WTC11 (cell line): ENCODE data around the gene AFP. TPM values are rescaled to one million over a fixed set of nuclear protein-coding genes. Genes with fewer than 3 reads are reported as not detected.

Source experiments
- ATAC-seq: fragments of 200-7000 bp; cut with Tn5 transposase; 2 replicates; pipeline ENCODE4 v1.10.0; 2021; ENCODE audit warnings: mild to moderate bottlenecking, moderate library complexity
- CTCF ChIA-PET: fragments of 300-600 bp; sonication (Branson Sonifier 250); formaldehyde crosslinking; loops from one replicate; lab custom pipeline; 2021; ENCODE audit warnings: antibody characterized with exemption; lab: Charles Lee
- POLR2A ChIA-PET: fragments of 350-600 bp; sonication (Branson Sonifier 250); formaldehyde crosslinking; loops from one replicate; lab custom pipeline; 2021; ENCODE audit warnings: antibody characterized with exemption; lab: Charles Lee
- DNase-seq: peaks from one replicate; pipeline ENCODE4 v3.0.0; 2021; ENCODE audit warnings: low spot score
- H3K27ac Mint-ChIP-seq: 2 replicates; pipeline ENCODE4 v1.8.0; 2021; ENCODE audit warnings: mixed read lengths
- H3K27me3 Mint-ChIP-seq: 2 replicates; pipeline ENCODE4 v1.8.0; 2021; ENCODE audit warnings: low read depth, mild to moderate bottlenecking, moderate library complexity, mixed read lengths
- H3K36me3 Mint-ChIP-seq: 2 replicates; pipeline ENCODE4 v1.8.0; 2021; ENCODE audit warnings: mixed read lengths
- H3K4me1 Mint-ChIP-seq: 2 replicates; pipeline ENCODE4 v1.8.0; 2022; ENCODE audit warnings: mixed read lengths
- H3K4me3 Mint-ChIP-seq: 2 replicates; pipeline ENCODE4 v1.8.0; 2021; ENCODE audit warnings: mild to moderate bottlenecking, moderate library complexity, mixed read lengths
- H3K9me3 Mint-ChIP-seq: 2 replicates; pipeline ENCODE4 v1.8.0; 2021; ENCODE audit warnings: mixed read lengths
- ATF1 ChIP-seq: sonication (generic); formaldehyde crosslinking; IDR thresholded peaks from 2 replicates; pipeline ENCODE4 v1.8.1; 2023; ENCODE audit warnings: mild to moderate bottlenecking, moderate library complexity, missing genetic modification reagents
- CREM ChIP-seq: sonication (generic); formaldehyde crosslinking; IDR thresholded peaks from 2 replicates; pipeline ENCODE4 v1.8.1; 2022; ENCODE audit warnings: mild to moderate bottlenecking, missing genetic modification reagents, moderate library complexity
- E2F4 ChIP-seq: sonication (generic); formaldehyde crosslinking; IDR thresholded peaks from 2 replicates; pipeline ENCODE4 v1.8.1; 2022; ENCODE audit warnings: low read depth, mild to moderate bottlenecking, moderate library complexity, missing genetic modification reagents, borderline replicate concordance
- ESRRA ChIP-seq: sonication (generic); formaldehyde crosslinking; IDR thresholded peaks from 2 replicates; pipeline ENCODE4 v1.8.1; 2022; ENCODE audit warnings: mild to moderate bottlenecking, missing genetic modification reagents, borderline replicate concordance
- IRF2 ChIP-seq: sonication (generic); formaldehyde crosslinking; IDR thresholded peaks from 2 replicates; pipeline ENCODE4 v1.8.0; 2022; ENCODE audit warnings: low read depth, missing genetic modification reagents, borderline replicate concordance
- NFATC4 ChIP-seq: fragments of 250-450 bp; sonication (Bioruptor Pico); IDR thresholded peaks from 2 replicates; pipeline ENCODE4 v1.9.0; 2021; ENCODE audit warnings: mild to moderate bottlenecking
- NFYB ChIP-seq: sonication (generic); formaldehyde crosslinking; conservative IDR thresholded peaks from 2 replicates; pipeline ENCODE4 v1.8.0; 2022; ENCODE audit warnings: low read depth, missing genetic modification reagents
- PREB ChIP-seq: sonication (generic); formaldehyde crosslinking; IDR thresholded peaks from 2 replicates; pipeline ENCODE4 v1.8.1; 2022; ENCODE audit warnings: mild to moderate bottlenecking, missing genetic modification reagents, moderate library complexity, borderline replicate concordance
- RORB ChIP-seq: fragments of 250-450 bp; sonication (Bioruptor Pico); IDR thresholded peaks from 2 replicates; pipeline ENCODE4 v1.9.0; 2021; ENCODE audit warnings: mild to moderate bottlenecking
- SOX15 ChIP-seq: fragments of 250-450 bp; sonication (Bioruptor Pico); IDR thresholded peaks from 2 replicates; pipeline ENCODE4 v1.9.0; 2021; ENCODE audit warnings: mild to moderate bottlenecking
- TCF7 ChIP-seq: sonication (generic); formaldehyde crosslinking; IDR thresholded peaks from 2 replicates; pipeline ENCODE4 v1.8.0; 2022; ENCODE audit warnings: mild to moderate bottlenecking, low read depth, missing genetic modification reagents, moderate library complexity
- TEAD4 ChIP-seq: sonication (generic); formaldehyde crosslinking; IDR thresholded peaks from 2 replicates; pipeline ENCODE4 v1.8.0; 2022; ENCODE audit warnings: mild to moderate bottlenecking, missing genetic modification reagents
- TP53 ChIP-seq: sonication (generic); formaldehyde crosslinking; IDR thresholded peaks from 2 replicates; pipeline ENCODE4 v1.8.1; 2023; ENCODE audit warnings: mild to moderate bottlenecking, missing genetic modification reagents
- ZNF138 ChIP-seq: sonication (generic); formaldehyde crosslinking; conservative IDR thresholded peaks from 2 replicates; pipeline ENCODE4 v1.8.1; 2022; ENCODE audit warnings: mild to moderate bottlenecking, moderate library complexity, missing genetic modification reagents
- ZNF232 ChIP-seq: sonication (generic); formaldehyde crosslinking; IDR thresholded peaks from 2 replicates; pipeline ENCODE4 v1.8.0; 2022; ENCODE audit warnings: mild to moderate bottlenecking, missing genetic modification reagents
- ZNF263 ChIP-seq: sonication (generic); formaldehyde crosslinking; IDR thresholded peaks from 2 replicates; pipeline ENCODE4 v1.8.1; 2022; ENCODE audit warnings: low read depth, mild to moderate bottlenecking, moderate library complexity, missing genetic modification reagents
- ZNF396 ChIP-seq: fragments of 250-450 bp; sonication (Bioruptor Pico); IDR thresholded peaks from 2 replicates; pipeline ENCODE4 v1.8.0; 2021; ENCODE audit warnings: mild to moderate bottlenecking, moderate library complexity, borderline replicate concordance
- ZNF671 ChIP-seq: fragments of 250-450 bp; sonication (Bioruptor Pico); IDR thresholded peaks from 2 replicates; pipeline ENCODE4 v1.8.0; 2021; ENCODE audit warnings: mild to moderate bottlenecking
- total RNA-seq: library from RNA; stranded (reverse); gene quantifications from 3 replicates; pipeline ENCODE4 v1.2.3, GENCODE V29; 2021
- TF ChIP-seq, protein P1 (sequence below): fragments of 250-450 bp; sonication (Bioruptor Pico); IDR thresholded peaks from 2 replicates; pipeline ENCODE4 v1.9.0; 2021; ENCODE audit warnings: moderate library complexity, mild to moderate bottlenecking, inconsistent platforms, borderline replicate concordance
- TF ChIP-seq, protein P2 (sequence below): fragments of 250-450 bp; sonication (Bioruptor Pico); IDR thresholded peaks from 2 replicates; pipeline ENCODE4 v1.9.0; 2021; ENCODE audit warnings: mild to moderate bottlenecking, borderline replicate concordance
- TF ChIP-seq, protein P3 (sequence below): fragments of 250-450 bp; sonication (Bioruptor Pico); conservative IDR thresholded peaks from 2 replicates; pipeline ENCODE4 v1.9.0; 2021; ENCODE audit warnings: mild to moderate bottlenecking

Gene AFP
- total RNA-seq, 1 experiment from 2014 or later = 1.8 TPM

DNA sequence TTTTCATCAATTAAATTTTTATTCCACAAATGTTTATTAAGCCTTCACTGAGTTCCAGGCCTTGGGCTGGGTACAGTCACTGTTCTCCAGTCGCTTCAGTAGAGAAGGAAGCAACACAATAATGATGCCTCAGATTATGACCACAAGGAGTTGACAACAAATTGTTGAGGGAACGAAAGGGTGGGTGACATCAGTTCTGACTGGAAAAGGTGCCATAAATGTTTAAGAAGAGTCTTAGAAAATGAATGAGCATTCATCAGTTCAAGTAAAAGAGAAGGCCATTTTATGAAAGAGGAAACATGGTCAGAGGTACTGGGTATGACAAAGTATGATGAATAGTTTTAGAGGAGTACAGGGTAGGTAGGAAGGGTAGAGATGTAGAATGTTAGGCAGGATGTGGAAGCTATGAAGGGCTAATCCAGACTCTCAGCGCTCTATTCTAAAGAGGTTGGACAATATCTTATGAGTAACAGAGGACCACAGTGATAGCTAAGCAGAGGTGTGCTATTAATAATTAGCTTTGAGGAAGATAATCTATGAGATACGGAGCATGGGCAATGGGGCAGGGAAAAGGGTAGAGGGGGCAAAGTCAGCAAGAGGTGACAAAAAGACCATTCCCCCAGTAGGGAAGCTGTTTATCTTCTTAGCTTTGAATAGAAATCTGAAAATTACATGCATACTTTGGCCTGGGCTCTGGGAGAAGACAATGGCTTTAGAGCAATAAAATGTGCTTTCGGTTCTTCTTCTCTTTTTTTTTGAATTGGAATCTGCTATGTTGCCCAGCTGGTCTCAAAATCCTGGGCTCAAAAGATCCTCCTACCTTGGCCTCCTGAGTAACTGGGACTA is 20.4 kb downstream of the AFP start (continued):
- TF ChIP-seq NFATC4 (no peak), RORB (CRISPR knock-in tag) (no peak), ESRRA (CRISPR knock-in tag) (no peak), ZNF671 (CRISPR knock-in tag) (no peak), CREM (CRISPR knock-in tag) (no peak)

DNA sequence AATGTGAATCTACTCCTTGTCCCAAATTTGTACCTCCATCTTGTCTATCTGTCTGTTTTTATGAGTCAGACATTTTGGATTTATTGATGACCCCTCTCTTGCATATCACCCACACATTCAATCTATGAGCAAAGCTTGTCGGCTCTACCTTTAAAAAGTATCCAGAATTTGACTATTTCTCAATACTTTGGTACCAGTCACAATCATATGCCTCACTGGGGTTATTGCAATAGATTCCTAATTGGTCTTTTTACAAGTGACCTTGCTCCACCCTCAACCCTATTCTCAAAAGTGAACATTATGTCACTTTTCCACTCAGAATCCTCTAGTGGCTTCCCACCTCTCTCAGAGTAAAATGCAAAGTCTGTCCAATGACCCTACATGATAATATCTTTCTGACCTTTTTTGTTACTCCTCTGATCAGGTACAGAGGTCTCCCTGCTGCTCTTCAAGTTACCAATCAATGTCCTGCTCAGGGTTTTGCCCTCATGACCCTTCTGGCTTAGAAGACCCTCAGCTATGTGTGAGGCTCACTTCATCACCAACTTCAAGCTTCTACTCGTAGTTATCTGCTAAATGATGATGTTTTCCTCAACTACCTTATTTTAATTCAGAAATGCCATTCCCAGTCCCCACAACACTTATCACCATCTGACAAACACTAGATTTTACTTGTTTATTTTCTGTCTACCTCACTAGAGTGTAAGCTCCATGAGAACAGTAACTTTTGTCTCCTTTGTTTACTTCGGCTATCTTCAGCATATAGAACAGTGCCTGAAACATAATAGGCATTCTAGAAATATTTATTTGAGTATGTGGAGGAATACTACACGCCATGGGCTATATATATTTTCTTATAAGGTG is 22.4 kb downstream of the AFP start:
- POLR2A ChIA-PET = no interaction called here
- Mint-ChIP-seq H3K4me1 (peaks cover 6% of the 10 kb centered on the region), H3K27ac (no peak overlapping the region), H3K9me3 (peaks cover 33% of the 10 kb centered on the region), H3K27me3 (peaks cover 4% of the 10 kb centered on the region; the same call in 1 of the 2 replicates), H3K4me3 (no peak overlapping the region), H3K36me3 (peaks cover 9% of the 10 kb centered on the region)
- ATAC-seq (no peak), DNase-seq (no peak)
- CTCF ChIA-PET = interaction anchor here (2.9 kb wide), 1 partner anchor 12 kb away, joined by 12 read pairs; no protein-coding TSS in a partner anchor
- no peak for TF ChIP-seq SOX15 (CRISPR knock-in tag)
- TF ChIP-seq E2F4 (CRISPR knock-in tag) = no peak
- TF ChIP-seq TP53 (CRISPR knock-in tag) = no peak
- no peak for TF ChIP-seq PREB
- no peak for TF ChIP-seq ATF1
- TF ChIP-seq, protein P1, sequence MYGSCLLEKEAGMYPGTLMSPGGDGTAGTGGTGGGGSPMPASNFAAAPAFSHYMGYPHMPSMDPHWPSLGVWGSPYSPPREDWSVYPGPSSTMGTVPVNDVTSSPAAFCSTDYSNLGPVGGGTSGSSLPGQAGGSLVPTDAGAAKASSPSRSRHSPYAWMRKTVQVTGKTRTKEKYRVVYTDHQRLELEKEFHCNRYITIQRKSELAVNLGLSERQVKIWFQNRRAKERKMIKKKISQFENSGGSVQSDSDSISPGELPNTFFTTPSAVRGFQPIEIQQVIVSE (CRISPR knock-in tag) = no peak
- no peak for TF ChIP-seq ZNF396 (CRISPR knock-in tag)
- TF ChIP-seq NFYB (CRISPR knock-in tag) = no peak
- no peak for TF ChIP-seq TCF7 (CRISPR knock-in tag)
- no peak for TF ChIP-seq ZNF232 (CRISPR knock-in tag)
- no peak for TF ChIP-seq CREM (CRISPR knock-in tag)
- no peak for TF ChIP-seq ZNF263 (CRISPR knock-in tag)
- TF ChIP-seq ZNF138 = no peak
- TF ChIP-seq, protein P2, sequence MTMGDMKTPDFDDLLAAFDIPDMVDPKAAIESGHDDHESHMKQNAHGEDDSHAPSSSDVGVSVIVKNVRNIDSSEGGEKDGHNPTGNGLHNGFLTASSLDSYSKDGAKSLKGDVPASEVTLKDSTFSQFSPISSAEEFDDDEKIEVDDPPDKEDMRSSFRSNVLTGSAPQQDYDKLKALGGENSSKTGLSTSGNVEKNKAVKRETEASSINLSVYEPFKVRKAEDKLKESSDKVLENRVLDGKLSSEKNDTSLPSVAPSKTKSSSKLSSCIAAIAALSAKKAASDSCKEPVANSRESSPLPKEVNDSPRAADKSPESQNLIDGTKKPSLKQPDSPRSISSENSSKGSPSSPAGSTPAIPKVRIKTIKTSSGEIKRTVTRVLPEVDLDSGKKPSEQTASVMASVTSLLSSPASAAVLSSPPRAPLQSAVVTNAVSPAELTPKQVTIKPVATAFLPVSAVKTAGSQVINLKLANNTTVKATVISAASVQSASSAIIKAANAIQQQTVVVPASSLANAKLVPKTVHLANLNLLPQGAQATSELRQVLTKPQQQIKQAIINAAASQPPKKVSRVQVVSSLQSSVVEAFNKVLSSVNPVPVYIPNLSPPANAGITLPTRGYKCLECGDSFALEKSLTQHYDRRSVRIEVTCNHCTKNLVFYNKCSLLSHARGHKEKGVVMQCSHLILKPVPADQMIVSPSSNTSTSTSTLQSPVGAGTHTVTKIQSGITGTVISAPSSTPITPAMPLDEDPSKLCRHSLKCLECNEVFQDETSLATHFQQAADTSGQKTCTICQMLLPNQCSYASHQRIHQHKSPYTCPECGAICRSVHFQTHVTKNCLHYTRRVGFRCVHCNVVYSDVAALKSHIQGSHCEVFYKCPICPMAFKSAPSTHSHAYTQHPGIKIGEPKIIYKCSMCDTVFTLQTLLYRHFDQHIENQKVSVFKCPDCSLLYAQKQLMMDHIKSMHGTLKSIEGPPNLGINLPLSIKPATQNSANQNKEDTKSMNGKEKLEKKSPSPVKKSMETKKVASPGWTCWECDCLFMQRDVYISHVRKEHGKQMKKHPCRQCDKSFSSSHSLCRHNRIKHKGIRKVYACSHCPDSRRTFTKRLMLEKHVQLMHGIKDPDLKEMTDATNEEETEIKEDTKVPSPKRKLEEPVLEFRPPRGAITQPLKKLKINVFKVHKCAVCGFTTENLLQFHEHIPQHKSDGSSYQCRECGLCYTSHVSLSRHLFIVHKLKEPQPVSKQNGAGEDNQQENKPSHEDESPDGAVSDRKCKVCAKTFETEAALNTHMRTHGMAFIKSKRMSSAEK (CRISPR knock-in tag) = no peak
- TF ChIP-seq TEAD4 (CRISPR knock-in tag) = no peak
- TF ChIP-seq, protein P3, sequence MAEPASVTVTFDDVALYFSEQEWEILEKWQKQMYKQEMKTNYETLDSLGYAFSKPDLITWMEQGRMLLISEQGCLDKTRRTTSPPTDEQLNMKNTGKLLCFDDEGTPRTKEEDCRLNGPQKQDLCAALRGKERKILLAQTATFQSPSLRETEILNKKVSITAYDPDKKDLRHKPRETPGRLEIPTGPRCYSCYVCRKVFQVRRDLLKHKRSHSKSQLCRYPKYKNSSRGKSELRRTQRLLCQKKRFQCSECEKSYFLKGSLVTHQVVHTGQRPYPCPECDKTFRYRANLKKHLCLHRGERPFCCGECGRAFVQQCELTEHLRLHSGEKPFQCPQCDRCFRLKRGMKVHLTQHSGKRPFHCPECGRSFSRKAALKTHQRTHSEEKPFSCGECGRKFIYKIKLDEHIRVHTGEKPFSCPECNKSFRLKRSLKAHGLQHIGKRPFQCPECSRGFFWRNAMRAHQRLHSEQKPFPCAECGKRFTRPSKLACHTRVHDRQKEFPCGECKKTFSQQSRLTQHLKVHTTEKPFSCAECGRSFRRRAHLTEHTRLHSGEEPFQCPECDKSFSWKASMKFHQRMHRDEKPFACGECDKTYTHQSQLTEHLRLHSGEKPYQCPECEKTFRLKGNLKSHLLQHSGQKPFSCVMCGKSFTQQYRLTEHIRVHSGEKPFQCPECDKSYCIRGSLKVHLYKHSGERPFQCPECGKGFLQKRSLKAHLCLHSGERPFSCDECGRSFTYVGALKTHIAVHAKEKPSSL (CRISPR knock-in tag) = no peak
- no peak for TF ChIP-seq IRF2
